GM12872 (cell line): ENCODE measurements around the gene KRT79.

Experiments used
- TF ChIP-seq, protein P1 (sequence below): IDR thresholded peaks from 3 replicates; pipeline ENCODE4 v1.5.1; 2011; ENCODE audit warnings: low read depth, mild to moderate bottlenecking, low read length, moderate library complexity; ENCODE audit not compliant: insufficient read depth

KRT79 gene

DNA sequence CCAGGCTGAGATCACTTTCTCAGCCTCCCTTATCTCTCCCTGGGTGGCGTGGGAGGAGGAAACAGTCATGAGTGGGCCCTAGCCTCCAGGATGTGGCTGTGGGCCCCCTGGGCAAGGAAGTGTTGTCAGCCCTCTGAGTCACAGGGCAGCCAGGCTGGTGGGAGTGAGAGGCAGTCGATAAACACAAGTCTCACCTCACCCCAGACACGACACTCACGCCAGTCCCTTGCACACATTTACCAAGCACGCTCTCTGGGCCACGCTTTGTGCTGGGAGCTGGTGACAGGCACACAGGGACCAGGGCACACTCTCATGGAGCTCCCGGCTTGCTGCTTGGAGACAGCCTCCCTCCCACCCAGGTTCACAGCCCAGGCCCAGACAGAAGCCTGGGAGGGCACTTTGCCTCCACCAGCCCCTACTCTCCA lies 1.9 kb upstream of the KRT79 start:
- TF ChIP-seq, protein P1, sequence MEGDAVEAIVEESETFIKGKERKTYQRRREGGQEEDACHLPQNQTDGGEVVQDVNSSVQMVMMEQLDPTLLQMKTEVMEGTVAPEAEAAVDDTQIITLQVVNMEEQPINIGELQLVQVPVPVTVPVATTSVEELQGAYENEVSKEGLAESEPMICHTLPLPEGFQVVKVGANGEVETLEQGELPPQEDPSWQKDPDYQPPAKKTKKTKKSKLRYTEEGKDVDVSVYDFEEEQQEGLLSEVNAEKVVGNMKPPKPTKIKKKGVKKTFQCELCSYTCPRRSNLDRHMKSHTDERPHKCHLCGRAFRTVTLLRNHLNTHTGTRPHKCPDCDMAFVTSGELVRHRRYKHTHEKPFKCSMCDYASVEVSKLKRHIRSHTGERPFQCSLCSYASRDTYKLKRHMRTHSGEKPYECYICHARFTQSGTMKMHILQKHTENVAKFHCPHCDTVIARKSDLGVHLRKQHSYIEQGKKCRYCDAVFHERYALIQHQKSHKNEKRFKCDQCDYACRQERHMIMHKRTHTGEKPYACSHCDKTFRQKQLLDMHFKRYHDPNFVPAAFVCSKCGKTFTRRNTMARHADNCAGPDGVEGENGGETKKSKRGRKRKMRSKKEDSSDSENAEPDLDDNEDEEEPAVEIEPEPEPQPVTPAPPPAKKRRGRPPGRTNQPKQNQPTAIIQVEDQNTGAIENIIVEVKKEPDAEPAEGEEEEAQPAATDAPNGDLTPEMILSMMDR = no peak

DNA sequence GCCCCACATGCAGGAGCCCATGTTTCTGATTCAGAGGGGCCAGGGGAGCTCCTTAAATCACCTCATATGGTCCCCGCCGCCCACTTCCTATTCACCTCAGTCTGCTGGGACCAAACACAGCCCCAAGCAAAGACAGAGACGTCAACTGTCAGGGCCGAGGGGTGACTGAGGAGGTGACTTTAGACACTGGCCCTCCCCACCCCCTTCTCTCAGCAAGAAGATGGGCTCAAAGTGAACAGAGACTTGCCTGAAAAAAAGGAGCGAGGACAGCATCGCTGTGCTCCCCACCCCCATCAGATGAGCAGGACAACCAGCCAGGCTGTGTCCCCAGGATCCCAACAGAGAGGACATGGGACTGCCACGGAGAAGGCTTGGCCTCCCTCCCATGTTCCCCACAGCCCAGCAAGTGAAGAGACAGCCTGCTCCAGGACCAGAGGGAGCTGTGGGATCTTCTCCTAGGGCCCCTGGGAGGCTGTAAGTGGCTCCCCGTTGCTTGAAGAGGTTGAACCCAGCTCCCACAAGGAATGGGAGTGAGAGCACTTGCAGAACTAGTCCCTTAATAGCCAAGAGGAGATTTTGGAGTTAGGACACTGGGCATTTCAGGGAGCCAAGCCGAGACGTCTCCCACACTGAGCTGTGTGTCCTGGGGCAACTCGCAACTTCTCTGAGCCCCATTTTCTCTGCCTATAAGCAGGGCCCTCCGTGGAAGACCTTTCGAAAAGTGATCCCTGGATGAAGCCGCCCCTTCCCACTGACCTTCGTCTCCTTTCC lies 1.3 kb upstream of the KRT79 start:
- TF ChIP-seq, protein P1 = no peak

DNA sequence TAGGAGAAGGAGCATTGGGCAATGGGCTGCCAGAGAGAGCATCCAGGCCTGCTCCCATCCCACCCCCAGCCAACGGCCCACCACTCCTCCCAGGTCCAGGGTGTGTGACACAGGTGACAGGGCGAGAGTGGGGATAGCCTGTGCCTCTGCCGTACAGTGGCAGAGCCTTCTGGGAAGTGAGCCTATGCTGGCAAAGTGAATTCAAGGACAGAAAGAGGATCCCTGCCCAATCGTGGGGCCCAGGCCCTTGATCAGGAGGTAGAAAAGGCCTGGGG lies 553 bp upstream of the KRT79 start:
- TF ChIP-seq, protein P1 = no peak

DNA sequence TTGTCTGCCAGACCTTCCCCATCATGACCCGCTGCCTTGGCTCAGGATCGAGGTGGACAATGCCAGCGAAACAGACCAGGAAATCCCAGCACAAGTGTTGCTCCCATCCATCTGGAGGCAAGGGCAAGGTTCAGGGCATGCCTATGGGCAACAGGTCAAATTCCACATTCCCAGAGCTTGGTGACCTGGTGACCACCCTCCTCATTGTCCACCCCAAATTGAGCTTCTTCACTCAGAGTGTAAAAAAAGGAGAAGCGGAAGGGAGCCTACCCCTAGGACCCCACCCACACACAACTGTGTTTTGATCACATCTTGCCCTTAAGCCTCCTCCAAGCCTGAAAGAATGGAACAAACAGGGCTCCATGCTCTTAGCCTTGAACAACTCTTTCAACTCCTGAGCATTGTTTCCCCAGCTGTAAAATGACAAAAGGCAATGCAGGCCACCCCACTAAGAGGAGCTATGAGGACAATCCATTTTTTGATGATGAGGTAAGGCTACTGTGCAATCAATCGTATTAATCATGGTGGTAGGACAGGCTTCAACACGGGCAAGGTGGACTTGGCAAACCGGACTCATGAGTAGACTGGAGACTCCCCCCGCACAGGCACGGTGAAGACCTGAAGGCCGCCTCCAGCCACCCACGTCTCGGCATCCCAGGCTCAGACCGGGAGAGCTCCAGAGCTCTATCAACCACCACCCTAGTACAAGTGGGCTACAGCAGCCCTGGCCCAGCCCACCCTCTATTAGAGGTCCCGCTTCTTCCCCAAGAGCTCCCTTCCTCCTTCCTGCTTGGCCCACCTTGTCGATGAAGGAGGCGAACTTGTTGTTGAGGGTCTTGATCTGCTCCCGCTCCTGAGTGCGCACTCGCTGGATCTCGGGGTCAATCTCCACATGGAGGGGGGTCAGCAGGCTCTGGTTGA lies 866 bp downstream of the KRT79 start:
- TF ChIP-seq, protein P1 = no peak

DNA sequence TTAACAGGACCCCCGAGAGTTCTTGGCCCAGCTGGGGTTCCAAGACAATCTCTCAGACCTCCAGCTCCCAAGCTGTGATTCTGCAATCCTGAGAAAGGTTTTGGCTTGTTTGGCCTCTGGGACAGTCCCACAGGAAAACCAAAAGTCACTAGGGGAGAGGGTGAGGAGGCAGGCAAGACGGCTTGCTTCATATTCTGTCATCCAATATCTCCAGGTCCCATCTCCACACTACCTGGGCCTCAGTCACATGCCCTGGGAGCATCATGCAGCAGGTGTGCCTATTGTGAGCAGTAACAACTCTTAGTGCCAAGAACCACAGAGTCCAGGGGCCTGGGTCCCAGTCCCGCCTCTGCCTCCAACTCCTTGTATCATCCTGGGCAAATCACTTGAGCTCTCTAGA lies 1.7 kb downstream of the KRT79 start:
- TF ChIP-seq, protein P1 = no peak

DNA sequence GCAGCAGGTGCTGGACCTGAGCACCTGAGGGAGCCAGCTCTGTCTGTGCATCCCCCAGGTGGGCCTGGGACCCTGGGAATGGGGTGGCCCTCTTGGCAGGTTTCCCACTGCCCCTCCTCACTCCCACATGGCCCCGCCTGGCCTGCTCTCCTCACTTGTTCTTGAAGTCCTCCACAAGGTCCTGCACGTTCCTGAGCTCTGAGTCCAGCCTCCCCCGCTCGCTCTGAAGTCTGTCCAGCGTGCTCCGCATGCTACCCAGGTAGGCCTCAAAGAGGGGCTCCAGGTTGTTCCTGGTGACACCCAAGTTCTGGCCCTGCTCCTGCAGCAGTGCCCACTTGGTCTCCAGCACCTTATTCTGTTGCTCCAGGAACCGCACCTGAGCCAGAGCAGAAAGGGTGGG lies 2.9 kb downstream of the KRT79 start:
- TF ChIP-seq, protein P1 = no peak

DNA sequence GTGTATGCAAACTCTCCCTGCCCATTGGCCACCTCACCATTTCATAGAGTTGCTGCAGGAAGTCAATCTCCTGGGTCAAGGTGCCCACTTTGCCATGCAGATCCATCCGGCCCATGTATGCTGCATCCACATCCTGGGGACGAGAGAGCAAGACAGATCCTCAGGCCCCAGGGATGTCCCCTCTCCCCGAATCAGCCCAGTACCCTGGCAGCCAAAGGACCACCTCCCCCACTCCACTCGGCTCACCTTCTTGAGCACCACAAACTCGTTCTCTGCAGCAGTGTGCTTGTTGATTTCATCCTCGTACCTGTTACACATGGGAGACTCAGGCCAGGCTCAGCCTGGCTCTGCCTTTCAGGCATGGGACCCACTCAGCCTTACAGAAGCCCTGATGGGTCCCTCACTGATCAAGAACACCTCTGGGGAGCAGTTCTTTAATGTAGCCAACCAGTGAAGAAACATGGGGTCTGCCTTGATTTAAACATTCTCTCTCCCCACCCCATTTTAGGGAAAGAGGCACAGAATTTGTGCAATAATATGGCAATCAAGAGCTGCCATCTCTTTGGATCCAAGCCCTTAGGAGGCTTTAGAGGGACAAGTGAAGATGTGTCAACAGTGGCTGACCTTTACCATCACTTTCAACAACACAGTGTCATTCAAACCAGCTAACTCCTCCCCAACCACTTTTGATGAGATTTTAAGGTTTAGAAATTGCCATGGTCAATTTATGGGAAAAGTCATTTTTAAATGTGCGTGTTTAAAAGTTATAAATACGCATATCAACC lies 3.9 kb downstream of the KRT79 start:
- TF ChIP-seq, protein P1 = no peak
